Right renal pelvis (tissue), 4 donors: ENCODE data around the gene HHATL. TPM values are rescaled to one million over a fixed set of nuclear protein-coding genes. Genes with fewer than 3 reads are reported as not detected.
A peak's percentile ranks its signal among the peaks of the same experiment; 100 is the strongest.

Source experiments
- DNase-seq, 4 donors: peaks; one replicate each; pipeline ENCODE4 v3.0.0-alpha.2; 2013; ENCODE audit warnings: low read depth in 4 of 4, low spot score in 3 of 4, missing footprints in 1 of 4
- polyA plus RNA-seq, 4 donors: library from polyadenylated mRNA; unstranded; fragments of 120-200 nt; gene quantifications; one replicate each; pipeline ENCODE4 v1.2.1, GENCODE V29; 2013; ENCODE audit not compliant: insufficient read length in 4 of 4

The HHATL gene
- polyA plus RNA-seq, 4 donors = 0.30 to 0.40 (median 0.36) TPM

DNA sequence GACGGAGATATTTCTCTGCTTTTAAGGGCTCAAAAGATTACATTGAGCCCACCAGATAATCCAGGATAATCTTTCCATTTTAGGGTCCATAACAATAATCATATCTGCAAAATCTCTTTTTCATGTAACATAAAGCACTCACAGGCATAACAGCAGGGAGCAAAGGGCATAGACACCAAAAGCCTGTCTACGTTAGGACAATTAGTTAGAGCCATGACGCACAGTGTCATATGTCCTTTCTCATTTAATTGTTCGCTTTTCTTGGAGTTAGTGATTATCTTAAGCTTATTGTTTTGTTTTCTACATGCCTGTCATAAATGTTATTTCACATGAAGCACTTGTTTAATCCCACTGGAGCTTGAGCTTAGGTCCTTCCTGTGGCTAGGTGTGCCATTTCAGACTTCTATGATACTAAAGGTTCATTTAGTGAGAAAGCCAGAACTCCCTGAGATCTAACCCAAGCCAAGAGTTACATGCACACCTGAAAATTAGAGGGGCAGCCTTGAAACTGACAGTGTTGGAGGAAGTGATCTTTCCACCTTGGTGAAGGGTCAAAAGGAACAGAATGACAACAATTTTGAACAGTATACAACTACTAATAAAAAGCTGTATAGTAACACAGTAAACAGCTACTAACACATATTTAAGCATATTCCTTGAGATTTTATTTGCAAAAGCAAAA, 11.7 kb upstream of the HHATL start:
- no peak for DNase-seq

DNA sequence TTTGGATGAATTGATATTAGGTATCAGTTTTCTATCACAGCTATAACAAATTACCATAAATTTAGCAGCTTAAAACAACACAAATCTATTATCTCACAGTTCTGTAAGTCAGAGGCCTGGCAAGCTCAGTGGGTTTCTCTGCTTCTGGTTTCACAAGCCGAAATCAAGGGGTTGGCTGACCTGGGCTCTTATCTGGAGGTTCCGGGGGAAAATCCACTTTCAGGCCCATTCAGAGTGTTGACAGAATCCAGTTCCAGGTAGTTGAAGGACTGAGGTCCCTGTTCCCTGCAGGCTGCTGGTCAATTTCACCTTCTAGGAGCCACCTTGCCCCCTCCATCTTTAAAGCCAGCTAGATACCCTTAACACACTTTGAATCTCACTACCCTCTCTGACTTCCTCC, 11.1 kb upstream of the HHATL start:
- no peak for DNase-seq

DNA sequence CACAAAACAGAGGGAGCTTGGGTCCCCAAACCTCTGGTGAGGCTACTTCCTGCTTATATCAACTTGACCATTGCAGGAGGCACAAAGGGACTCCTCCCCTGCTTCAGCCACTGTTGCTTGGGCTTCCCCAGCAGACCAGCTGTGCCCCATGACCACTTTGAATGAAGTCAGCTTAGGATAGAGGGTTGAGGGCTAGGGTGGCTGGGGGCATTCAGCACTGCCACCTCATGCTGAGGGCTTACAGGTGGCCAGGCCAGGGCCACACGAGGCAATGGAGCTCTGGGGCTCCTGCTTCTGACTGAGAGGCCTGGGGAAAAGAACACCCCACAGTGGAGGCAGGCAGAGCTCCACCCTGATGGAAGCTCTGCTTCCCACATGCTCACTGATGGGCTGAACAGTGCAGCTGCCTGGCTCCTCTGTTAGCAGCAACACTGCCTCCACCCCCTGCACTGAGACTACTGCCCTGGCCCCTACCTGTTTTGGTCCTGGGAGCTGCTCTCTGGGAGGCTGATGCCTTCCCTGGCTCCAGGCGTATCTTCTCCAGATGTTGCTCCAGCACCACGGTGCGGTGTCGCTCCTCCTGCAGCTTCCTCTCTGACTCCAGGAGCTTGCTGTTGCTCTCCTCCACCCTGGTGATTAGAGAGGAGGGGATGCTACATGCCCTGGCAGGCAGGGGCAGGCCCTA, 10.2 kb upstream of the HHATL start:
- DNase-seq = no peak

DNA sequence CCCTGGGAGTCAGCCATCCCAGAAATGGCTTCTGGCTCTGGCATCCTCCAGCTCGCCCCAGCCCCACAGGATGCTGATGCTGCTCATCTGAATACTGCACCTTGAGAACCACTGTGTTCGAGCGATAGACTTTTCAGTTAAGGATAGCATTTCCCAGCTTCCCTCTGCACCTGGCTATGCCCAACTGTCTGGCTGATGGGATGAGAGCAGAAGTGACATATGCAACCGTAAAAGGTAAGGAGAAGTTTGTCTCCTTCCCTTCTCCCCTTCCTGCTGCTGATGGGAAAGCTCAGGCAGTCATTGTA, 9.7 kb upstream of the HHATL start:
- DNase-seq = no peak

DNA sequence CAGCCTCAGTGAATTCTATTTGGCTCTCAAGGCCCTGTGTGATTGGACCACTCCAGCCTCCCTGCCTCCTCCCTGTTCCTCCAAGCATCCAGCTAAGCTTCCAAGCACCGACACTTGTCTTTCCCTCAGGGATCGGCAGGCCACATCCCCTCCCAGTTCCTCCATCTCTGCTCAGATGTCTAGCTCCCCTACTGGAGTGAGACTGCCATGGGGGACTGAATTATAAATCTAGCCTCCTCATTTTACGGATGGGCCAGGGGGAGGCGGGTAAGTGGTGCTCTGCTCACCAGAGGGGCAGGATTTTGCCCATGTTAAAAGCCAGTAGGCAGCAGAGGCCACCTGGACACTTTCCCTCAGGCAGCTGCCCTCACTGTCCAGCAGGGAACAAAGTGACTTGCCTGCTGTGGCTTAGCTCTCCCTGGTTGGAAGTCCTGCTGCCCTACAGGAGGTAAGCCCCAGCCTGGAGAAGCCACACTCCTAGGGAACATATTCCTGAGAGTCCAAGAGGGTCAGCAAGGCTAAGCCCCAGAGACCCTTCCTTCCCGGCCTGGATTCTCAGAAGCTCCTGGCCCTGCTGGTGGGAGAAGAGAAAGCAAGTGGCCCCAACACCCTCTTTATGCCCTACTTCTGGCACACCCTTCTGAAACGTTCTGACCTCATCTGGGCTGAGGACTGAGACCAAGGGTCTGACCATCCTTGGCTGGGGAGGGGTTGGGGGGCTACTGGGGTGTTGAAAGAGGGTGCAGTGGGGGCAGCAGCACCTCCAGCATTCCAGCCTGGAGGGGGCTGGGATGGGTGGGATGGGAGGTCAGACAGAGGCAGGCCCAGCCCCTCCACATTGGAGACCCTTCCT, 9.1 kb upstream of the HHATL start:
- DNase-seq = no peak

DNA sequence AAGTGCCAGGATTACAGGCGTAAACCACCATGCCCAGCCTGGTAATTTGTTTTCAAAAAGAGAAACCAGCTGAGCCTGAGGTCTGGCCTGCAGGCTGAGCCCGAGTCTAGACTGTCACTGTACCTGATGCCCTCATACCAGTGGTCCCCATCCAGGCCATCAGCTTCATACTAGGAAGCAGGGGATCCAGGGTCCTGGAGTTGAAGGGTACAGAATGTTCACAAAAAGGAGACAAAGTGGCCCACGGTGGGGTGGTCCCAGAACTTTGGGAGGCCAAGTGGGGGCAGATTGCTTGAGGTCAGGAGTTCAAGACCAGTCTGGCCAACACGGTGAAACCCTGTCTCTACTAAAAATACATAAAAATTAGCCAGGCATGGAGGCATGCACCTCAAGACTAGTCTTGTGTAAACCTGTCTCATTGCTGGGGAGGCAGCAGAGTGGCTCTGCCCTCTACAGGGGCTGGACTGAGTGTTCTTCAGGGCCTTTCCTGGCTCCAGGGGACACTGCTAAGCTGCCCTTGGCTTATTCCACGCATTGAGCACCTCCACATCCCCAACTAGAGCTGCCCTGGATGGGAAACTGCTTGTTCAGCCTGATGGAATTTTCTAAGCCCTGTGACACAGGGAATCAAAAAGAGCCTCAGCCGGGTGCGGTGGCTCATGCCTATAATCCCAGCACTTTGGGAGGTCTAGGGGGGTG, 7.9 kb upstream of the HHATL start:
- no peak for DNase-seq

DNA sequence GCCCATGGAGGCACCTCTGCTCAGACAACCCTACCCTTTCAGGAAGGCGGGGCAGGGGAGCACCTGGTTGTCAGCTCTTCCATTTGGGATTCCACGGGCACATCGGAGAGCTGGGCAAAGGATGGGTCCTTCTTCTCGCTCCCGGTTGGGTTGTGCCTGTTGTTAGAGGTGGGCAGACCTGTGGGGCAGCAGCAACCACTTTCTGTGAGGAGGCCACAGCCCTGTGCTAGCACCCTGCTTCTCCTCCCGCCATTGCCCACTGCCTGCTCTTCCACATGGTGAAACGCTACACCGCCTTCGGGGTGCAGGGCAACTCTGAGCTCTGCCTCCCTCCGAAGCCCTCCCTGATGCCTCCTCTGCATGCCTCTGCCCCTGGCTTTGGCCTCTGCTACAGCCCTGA, 7.0 kb upstream of the HHATL start:
- no peak for DNase-seq

DNA sequence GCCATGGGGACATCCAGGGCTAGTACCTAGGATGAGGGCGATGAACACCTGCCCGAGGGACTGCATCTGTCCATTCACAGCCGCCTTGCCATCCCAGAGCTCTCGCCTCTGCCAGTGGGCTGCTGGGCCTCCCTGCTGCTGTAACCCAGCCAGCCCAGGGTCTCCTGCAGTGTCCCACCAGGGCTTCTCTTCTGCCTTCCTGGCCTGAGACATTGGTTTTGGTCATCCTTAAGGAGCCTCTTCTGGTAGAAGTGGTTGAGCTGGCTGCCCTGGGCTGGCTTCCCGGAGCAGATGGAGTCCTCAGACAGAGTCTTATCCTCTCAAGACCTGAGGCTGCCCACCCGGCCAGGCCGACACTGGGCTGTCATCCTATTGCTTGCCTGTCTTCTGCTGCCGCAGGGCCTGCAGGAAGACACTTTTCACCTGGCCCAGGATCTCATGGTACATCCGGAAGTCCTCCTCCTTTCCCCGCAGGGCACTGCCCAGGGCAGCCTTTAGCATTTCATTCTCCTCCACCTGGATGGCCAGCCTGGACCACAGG, 6.1 kb upstream of the HHATL start:
- DNase-seq = no peak

DNA sequence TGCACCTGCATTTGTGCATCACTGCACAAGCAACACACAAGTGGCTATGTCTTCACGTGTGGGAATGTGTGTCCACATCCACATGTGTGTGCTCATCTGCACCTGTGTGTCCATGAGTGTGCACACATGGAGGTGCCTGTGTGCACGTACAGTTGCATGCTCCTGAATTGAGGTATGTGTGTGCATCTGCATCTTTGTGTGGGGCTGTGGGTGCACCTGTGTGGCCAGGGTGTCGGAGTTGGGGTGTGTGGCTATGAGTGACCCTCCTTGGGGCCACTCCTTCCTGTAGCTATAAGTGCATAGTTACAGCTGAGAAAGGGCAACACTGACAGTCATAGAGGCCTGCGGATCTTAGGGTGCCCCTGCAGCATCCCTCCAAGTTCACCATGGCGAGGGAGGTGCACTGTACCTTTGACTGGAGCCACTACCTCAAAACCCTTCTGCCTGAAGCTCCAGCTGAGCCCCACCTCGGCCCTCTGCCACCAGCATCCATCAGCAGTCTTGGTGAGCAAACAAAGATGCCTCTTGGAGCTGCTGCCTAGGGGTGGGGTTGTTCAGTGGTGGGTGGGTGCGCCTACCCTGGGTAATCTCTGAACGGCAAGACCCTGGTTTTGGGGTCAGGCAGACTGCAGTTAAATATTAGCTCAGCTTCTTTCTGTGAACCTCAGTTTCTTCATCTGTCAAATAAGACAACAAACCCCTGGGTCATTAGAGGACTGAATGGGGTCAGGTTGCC, 5.2 kb upstream of the HHATL start:
- DNase-seq = no peak

DNA sequence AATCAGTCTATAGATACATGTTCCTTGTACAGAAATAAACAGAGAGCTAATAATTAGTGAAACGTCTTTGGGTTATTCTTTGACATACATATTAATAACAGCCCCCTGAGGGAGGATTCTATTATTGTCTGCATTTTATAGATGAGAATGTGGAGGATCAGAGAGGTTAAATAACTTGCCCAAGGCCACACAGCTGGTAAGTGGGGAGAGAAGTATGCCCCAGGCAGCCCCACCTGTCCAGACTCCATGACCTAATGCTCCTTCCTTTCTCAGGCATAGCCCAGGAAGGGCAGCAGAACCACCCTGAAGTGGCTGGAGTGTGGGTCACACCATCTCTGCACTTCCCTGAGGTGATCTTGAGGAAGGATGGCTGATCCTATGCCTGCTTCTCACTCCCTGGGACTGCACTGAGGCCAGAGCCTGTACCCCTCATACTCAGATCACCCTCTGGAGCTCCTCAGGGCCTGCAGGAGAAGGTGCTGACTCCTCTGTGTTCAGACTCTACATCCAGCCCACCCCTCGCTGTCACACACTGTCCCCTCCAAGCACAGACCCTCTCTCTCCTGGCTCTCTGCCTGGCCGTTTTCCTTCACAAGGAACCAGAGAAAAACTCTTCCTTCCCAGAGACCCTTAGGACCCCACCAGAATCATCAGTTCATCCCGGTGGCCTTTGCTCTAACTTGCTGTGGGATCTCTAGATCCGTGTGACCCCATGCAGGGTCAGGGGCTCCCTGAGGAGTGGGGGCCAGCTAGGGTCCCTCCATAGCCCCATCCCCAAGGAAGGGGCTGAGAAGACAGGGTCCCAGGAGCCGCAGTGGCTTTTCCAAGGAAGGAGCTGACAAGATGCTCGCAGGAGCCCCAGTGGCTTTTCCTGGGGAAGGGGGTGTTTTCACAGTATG, 4.4 kb upstream of the HHATL start:
- no peak for DNase-seq

DNA sequence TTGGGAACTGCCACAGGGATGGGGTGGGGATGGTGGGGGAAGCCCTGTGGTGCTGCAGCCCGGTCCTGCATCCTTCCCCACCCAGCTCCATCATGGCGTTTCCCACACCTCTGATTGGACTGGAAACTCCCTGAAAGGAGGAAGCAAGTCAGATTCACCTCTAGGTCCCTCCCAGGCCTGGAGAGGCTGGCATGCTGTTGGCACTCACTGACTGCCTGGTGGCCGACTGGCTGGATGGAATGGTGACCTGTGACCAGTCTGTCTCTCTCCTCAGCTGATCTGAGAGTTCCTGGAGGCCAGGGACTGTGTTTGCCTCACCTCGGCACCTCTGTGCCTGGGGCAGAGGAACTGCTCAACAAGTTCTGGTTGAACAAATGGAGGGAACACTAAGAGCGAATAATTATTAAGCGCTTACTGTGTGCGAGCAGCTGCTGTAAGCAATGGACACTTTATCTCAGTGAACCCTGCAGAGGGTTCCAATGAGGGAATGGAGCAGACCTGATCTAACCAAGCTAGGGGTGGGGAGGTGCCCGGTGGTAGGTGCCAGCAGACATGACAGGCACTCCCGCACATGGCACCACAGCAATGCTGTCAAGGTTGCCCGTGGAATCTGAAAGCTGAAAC, 3.5 kb upstream of the HHATL start:
- no peak for DNase-seq

DNA sequence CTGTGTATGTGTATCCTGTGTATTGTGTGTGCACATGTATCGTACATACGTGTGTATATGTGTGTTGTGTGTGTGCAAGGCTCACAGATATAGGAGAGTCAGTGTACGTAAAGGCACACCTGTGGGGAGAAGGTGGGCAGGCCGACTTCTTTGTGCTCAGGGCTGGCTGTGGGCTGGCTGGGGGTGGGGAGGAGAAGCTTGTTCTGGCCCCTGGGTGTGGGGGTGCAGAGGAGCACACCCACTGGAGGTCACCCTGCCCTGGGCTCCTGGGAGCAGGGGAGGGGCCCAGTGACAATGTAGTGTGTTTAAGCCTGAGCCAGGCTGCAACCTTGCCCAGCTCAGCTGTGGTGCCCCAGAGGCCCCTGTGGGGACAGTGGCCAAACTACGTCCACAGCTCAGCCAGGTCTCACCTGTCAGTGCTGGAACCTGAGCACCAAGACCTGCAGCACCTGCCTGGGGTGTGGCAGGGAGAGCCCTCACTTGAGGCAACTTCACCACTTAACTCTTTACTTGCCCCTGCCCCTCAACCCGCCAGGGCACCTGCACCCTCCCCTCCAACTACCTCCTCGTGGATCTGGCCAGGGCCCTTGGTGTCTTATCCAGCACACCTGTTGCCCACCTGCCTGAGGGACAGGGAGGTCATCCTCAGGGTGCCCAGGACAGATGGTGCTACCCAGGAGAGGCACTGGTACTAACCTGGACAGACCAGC, 2.6 kb upstream of the HHATL start:
- DNase-seq = no peak

DNA sequence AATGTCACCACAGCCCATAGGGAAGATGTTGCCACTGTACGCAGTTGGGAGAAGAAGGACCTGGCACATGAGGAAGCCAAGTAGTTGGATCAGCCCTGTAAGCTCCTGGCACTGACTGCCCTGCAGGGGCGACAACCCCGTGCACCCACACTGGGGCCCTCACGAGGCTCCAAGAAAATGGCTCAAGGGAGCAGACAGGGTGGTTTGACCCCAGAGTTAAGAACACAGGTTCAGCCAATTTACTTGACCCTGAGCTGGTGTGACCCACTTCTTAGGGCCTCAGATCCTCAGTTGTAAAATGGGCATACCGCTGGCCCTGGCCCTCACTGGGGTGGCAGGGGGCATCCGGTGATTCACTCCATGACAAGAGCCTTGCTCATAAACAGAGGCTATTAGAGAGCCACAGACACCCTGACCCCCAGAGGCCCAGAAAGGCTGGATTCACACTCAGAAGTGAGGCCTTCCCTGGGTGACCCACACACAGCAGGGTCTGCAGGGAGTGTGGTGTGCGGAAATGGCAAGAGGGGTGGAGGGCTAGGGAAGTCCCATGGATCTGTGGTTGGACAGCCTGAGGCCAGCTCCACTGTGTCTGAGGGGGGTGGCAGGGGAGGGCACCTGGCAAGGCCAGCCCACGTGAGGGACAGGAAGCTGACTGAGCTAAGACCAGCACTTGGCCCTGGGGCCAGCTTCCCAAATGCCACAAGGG, 1.7 kb upstream of the HHATL start:
- DNase-seq = no peak

DNA sequence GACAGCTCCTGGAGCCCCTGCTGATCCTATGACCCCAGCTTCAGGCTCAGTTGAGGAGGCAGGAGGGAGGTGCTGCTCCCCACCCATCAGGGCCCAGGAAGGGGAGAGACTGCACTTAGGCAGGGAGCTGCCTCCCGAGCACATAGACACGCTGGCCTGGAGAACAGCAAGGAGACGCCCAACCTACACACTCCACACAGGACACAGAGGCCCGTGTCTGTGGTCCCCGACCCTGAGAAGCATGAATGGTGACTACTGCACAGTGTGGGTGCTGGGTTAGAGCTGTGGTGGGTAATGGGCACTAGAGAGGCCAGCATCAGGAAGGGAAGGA, 1.1 kb upstream of the HHATL start:
- no peak for DNase-seq

DNA sequence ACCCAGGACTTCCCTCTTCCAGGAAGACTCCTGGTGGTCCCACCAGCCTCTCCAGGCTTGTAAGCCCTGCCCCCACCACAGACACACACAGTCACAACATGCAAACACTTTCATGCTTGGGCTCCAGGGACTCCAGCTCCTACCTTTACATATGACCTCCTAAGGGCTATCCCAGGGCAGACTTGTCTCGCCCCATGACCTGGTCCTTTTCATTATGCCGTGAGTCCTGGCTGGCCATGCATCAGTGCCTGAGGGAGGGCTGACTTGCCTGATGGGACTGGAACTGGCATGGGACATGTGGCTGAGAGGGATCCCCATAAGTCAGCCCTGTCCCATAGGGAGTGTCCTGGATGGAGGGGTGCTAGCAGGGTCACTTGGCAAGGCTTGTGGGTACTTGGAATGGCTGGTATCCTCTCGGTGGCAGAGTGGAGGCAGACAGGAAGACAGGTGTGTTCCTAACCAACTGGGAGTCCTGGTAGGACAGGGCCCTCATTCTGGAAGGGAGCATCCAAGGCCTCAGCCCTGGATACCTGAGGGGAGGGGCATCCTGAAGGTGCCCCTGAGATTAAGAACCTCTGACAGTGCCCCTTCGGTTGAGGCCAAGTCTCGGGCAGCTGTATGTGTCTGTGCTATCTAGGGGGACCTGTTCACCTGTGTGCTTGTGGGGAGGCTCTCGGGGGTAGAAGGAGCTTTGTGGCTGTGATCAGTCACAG, 540 bp upstream of the HHATL start:
- DNase-seq = no peak

DNA sequence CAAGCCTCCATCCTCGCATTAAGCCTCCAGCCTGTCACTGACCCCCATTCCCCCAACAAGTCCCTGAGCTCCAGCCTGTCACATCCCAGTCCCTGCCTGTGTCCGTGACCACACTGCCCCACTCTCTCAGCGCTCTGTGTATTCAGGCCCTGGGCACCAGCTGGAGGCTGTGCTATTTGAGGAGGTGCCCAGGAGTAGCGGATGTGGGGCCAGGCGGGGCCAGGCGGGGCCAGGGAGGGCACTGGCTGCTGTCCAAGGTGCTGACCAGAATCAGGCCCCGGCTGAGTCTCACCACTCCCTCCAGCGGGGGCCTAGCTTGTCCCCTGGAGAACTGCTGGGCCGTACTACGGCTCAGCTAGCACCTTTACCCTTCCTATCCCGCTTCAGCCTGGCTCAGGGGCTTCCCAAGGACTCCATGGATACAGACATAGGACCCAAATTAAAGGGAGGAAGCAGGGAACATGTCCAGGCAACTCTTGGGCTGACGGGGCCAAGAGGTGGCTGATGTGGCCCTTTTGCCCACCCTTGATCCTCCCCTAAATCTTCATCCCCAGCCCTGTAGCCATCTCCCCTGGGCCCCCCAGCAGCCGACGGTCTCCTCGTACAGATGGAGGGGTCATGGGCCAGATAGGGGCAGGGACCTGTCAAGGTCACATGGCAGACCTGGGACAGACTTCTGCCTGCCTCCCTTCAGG, 1.1 kb downstream of the HHATL start:
- DNase-seq = peak; percentile 41 to 60 (median 44)
